HEK293 (cell line): ENCODE measurements around the gene DLX4.

Experiments used
- CTCF ChIA-PET: fragments of 350-600 bp; formaldehyde crosslinking; extraction: SDS; loops from one replicate; lab custom pipeline; 2021; ENCODE audit warnings: antibody characterized with exemption; lab: Yijun Ruan, JAX
- POLR2A ChIA-PET: fragments of 300-600 bp; formaldehyde crosslinking; extraction: SDS; loops from one replicate; lab custom pipeline; 2020; ENCODE audit warnings: antibody characterized with exemption, inconsistent platforms; lab: Yijun Ruan, JAX
- H3K27ac ChIP-seq: fragments of 200-500 bp; sonication (Bioruptor generic); 2 replicates; pipeline ENCODE4 v1.5.1; 2014; ENCODE audit warnings: low read depth, low read length, control low read depth, inconsistent platforms; ENCODE audit errors: extremely low read depth
- H3K36me3 ChIP-seq, 2 experiments: fragments of 200-500 bp in 1 of 2; sonication (Bioruptor generic) in 1 of 2; 1 replicate in 1 of 2; 2 replicates in 1 of 2; pipeline ENCODE4 v1.5.1; 2014 to 2017; ENCODE audit warnings: inconsistent platforms in 2 of 2, low read length in 2 of 2; ENCODE audit not compliant: control insufficient read depth in 2 of 2, insufficient read depth in 1 of 2
- H3K4me1 ChIP-seq: fragments of 200-500 bp; sonication (Bioruptor generic); 2 replicates; pipeline ENCODE4 v1.5.1; 2014; ENCODE audit warnings: mild to moderate bottlenecking, low read length, inconsistent platforms; ENCODE audit not compliant: control insufficient read depth, insufficient read depth
- H3K4me3 ChIP-seq: 2 replicates; pipeline ENCODE4 v1.5.1; 2011; ENCODE audit warnings: low read depth, mild to moderate bottlenecking, control low read depth, low read length, moderate library complexity
- H3K9me3 ChIP-seq: fragments of 200-500 bp; sonication (Bioruptor generic); 2 replicates; pipeline ENCODE4 v1.5.1; 2014; ENCODE audit warnings: low read depth, low read length, inconsistent platforms; ENCODE audit not compliant: control insufficient read depth, insufficient read depth
- GFI1B ChIP-seq: fragments of 450-650 bp; formaldehyde crosslinking; IDR thresholded peaks from 2 replicates; pipeline ENCODE4 v1.5.1; 2016; ENCODE audit warnings: missing biosample characterization, missing genetic modification characterization
- GLI4 ChIP-seq: fragments of 450-650 bp; formaldehyde crosslinking; IDR thresholded peaks from 2 replicates; pipeline ENCODE4 v1.5.1; 2016; ENCODE audit warnings: missing biosample characterization, missing genetic modification characterization
- GLIS2 ChIP-seq: fragments of 450-650 bp; formaldehyde crosslinking; IDR thresholded peaks from 2 replicates; pipeline ENCODE4 v1.5.1; 2016; ENCODE audit warnings: missing biosample characterization, missing genetic modification characterization
- PRDM1 ChIP-seq: fragments of 450-650 bp; formaldehyde crosslinking; IDR thresholded peaks from 2 replicates; pipeline ENCODE4; 2016; ENCODE audit warnings: missing biosample characterization, missing genetic modification characterization
- SCRT2 ChIP-seq: fragments of 450-650 bp; formaldehyde crosslinking; IDR thresholded peaks from 2 replicates; pipeline ENCODE4 v1.5.1; 2016; ENCODE audit warnings: missing biosample characterization, missing genetic modification characterization
- ZEB2 ChIP-seq: fragments of 450-650 bp; formaldehyde crosslinking; IDR thresholded peaks from 2 replicates; pipeline ENCODE4 v1.5.1; 2016; ENCODE audit warnings: missing biosample characterization, missing genetic modification characterization
- ZNF157 ChIP-seq: fragments of 450-650 bp; formaldehyde crosslinking; IDR thresholded peaks from 2 replicates; pipeline ENCODE4 v1.5.1; 2016; ENCODE audit warnings: missing biosample characterization, missing genetic modification characterization
- ZNF174 ChIP-seq: fragments of 450-650 bp; formaldehyde crosslinking; IDR thresholded peaks from 2 replicates; pipeline ENCODE4 v1.5.0; 2017; ENCODE audit warnings: missing biosample characterization, mild to moderate bottlenecking, missing genetic modification characterization
- ZNF23 ChIP-seq: fragments of 450-650 bp; formaldehyde crosslinking; IDR thresholded peaks from 2 replicates; pipeline ENCODE4 v1.5.1; 2016; ENCODE audit warnings: missing biosample characterization, missing genetic modification characterization, borderline replicate concordance
- ZNF24 ChIP-seq: fragments of 450-650 bp; formaldehyde crosslinking; IDR thresholded peaks from 2 replicates; pipeline ENCODE4 v1.5.1; 2016; ENCODE audit warnings: missing biosample characterization, missing genetic modification characterization
- ZNF544 ChIP-seq: fragments of 450-650 bp; formaldehyde crosslinking; IDR thresholded peaks from 2 replicates; pipeline ENCODE4 v1.5.0; 2017; ENCODE audit warnings: missing biosample characterization, missing genetic modification characterization
- ZNF701 ChIP-seq: fragments of 450-650 bp; formaldehyde crosslinking; IDR thresholded peaks from 2 replicates; pipeline ENCODE4 v1.5.1; 2016; ENCODE audit warnings: missing biosample characterization, missing genetic modification characterization
- TF ChIP-seq, protein P1 (sequence below): fragments of 450-650 bp; formaldehyde crosslinking; IDR thresholded peaks from 2 replicates; pipeline ENCODE4 v1.5.1; 2016; ENCODE audit warnings: missing biosample characterization, missing genetic modification characterization
- TF ChIP-seq, protein P2 (sequence below): sonication (generic); formaldehyde crosslinking; IDR thresholded peaks from 2 replicates; pipeline ENCODE4 v1.8.1; 2022; ENCODE audit warnings: mild to moderate bottlenecking, moderate library complexity, missing genetic modification reagents
- TF ChIP-seq, protein P3 (sequence below): fragments of 450-650 bp; formaldehyde crosslinking; IDR thresholded peaks from 2 replicates; pipeline ENCODE4 v1.5.1; 2016; ENCODE audit warnings: missing biosample characterization, missing genetic modification characterization
- TF ChIP-seq, protein P4 (sequence below): fragments of 450-650 bp; formaldehyde crosslinking; IDR thresholded peaks from 2 replicates; pipeline ENCODE4 v1.5.1; 2017; ENCODE audit warnings: missing biosample characterization, missing genetic modification characterization
- TF ChIP-seq, protein P5 (sequence below): fragments of 450-650 bp; formaldehyde crosslinking; IDR thresholded peaks from 2 replicates; pipeline ENCODE4 v1.5.1; 2016; ENCODE audit warnings: missing biosample characterization, missing genetic modification characterization
- TF ChIP-seq, protein P6 (sequence below): fragments of 450-650 bp; formaldehyde crosslinking; IDR thresholded peaks from 2 replicates; pipeline ENCODE4 v1.5.1; 2016; ENCODE audit warnings: missing biosample characterization, missing genetic modification characterization
- TF ChIP-seq, protein P7 (sequence below): fragments of 450-650 bp; formaldehyde crosslinking; IDR thresholded peaks from 2 replicates; pipeline ENCODE4 v1.5.1; 2017; ENCODE audit warnings: missing biosample characterization, missing genetic modification characterization

DLX4 gene

DNA sequence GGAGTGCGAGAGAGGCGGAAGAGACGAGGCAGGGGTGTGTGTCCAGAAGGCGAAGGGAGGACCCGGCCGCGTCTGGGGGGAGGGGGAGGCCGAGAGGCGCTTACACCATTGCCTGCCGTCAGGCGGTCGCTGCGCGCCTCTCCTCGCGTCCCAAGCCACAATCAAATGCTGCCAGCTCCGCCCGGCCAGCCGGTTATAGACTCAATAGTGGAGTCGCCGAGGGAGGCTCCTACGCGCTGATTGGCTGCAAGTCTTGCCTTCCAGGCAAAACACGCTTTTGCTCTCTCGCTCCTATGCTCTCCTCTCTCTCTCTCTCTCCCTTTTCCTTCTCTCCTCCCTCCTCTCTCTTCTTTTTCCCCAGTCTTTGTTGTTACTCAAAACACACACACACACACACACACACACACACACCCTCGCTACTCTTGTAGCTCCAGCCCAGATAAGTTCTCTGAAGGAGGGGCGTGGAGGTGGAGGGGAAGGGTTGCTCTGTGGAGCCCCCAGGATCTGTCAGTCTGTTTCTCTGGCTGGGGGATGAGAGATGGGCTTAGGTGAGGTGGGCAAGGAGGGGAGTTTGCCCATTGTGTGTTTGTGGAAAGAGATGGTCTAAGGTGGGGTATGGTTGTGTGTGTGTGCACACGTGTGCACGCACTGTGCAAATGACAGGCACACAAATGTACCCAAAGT is 26.2 kb downstream of the DLX4 start, which contains the start of gene DLX3 (continued):
- TF ChIP-seq, protein P1, sequence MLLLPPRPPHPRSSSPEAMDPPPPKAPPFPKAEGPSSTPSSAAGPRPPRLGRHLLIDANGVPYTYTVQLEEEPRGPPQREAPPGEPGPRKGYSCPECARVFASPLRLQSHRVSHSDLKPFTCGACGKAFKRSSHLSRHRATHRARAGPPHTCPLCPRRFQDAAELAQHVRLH: no peak
- no peak for TF ChIP-seq GLIS2 (tag by site-specific recombination)
- TF ChIP-seq ZNF24 (tag by site-specific recombination): no peak
- no peak for TF ChIP-seq ZNF544 (tag by site-specific recombination)
- no peak for TF ChIP-seq ZNF23 (tag by site-specific recombination)
- TF ChIP-seq, protein P2, sequence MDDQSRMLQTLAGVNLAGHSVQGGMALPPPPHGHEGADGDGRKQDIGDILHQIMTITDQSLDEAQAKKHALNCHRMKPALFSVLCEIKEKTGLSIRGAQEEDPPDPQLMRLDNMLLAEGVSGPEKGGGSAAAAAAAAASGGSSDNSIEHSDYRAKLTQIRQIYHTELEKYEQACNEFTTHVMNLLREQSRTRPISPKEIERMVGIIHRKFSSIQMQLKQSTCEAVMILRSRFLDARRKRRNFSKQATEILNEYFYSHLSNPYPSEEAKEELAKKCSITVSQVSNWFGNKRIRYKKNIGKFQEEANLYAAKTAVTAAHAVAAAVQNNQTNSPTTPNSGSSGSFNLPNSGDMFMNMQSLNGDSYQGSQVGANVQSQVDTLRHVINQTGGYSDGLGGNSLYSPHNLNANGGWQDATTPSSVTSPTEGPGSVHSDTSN (CRISPR knock-in tag): no peak
- no peak for TF ChIP-seq ZNF157 (tag by site-specific recombination)
- no peak for TF ChIP-seq ZNF701 (tag by site-specific recombination)
- TF ChIP-seq SCRT2: no peak
- no peak for TF ChIP-seq ZNF174

DNA sequence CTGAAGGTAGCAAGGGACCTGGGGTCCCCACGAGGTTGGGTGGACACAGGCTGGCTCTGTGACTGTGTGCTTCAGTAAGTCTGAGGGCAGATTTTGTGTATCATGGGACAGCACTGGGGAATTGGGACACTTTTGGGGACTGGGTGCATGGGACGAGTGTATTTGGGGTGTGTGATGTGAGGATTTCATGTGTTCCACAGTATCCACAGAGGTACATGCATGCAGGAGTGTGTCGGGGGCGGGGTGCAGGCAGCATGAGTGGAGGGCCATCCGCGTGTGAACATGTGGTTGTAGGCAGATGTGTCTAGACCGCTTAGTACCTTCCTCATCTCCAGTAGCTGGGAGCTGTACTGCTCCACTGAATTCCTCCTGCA is 27.1 kb downstream of the DLX4 start:
- TF ChIP-seq, protein P3, sequence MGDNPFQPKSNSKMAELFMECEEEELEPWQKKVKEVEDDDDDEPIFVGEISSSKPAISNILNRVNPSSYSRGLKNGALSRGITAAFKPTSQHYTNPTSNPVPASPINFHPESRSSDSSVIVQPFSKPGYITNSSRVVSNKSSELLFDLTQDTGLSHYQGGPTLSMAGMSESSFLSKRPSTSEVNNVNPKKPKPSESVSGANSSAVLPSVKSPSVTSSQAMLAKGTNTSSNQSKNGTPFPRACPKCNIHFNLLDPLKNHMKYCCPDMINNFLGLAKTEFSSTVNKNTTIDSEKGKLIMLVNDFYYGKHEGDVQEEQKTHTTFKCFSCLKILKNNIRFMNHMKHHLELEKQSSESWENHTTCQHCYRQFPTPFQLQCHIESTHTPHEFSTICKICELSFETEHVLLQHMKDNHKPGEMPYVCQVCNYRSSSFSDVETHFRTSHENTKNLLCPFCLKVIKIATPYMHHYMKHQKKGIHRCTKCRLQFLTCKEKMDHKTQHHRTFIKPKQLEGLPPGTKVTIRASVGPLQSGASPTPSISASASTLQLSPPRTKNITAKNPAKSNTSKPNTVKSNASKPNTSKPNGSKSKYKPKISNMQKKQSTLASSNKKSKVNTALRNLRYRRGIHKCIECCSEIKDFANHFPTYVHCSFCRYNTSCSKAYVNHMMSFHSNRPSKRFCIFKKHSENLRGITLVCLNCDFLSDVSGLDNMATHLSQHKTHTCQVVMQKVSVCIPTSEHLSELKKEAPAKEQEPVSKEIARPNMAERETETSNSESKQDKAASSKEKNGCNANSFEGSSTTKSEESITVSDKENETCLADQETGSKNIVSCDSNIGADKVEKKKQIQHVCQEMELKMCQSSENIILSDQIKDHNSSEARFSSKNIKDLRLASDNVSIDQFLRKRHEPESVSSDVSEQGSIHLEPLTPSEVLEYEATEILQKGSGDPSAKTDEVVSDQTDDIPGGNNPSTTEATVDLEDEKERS (tag by site-specific recombination): no peak
- TF ChIP-seq, protein P4, sequence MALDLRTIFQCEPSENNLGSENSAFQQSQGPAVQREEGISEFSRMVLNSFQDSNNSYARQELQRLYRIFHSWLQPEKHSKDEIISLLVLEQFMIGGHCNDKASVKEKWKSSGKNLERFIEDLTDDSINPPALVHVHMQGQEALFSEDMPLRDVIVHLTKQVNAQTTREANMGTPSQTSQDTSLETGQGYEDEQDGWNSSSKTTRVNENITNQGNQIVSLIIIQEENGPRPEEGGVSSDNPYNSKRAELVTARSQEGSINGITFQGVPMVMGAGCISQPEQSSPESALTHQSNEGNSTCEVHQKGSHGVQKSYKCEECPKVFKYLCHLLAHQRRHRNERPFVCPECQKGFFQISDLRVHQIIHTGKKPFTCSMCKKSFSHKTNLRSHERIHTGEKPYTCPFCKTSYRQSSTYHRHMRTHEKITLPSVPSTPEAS (tag by site-specific recombination): no peak
- TF ChIP-seq, protein P2 (CRISPR knock-in tag): no peak
- TF ChIP-seq, protein P5, sequence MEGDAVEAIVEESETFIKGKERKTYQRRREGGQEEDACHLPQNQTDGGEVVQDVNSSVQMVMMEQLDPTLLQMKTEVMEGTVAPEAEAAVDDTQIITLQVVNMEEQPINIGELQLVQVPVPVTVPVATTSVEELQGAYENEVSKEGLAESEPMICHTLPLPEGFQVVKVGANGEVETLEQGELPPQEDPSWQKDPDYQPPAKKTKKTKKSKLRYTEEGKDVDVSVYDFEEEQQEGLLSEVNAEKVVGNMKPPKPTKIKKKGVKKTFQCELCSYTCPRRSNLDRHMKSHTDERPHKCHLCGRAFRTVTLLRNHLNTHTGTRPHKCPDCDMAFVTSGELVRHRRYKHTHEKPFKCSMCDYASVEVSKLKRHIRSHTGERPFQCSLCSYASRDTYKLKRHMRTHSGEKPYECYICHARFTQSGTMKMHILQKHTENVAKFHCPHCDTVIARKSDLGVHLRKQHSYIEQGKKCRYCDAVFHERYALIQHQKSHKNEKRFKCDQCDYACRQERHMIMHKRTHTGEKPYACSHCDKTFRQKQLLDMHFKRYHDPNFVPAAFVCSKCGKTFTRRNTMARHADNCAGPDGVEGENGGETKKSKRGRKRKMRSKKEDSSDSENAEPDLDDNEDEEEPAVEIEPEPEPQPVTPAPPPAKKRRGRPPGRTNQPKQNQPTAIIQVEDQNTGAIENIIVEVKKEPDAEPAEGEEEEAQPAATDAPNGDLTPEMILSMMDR (tag by site-specific recombination): no peak
- TF ChIP-seq GFI1B (tag by site-specific recombination): no peak
- TF ChIP-seq GLI4 (tag by site-specific recombination): no peak
- TF ChIP-seq, protein P6, sequence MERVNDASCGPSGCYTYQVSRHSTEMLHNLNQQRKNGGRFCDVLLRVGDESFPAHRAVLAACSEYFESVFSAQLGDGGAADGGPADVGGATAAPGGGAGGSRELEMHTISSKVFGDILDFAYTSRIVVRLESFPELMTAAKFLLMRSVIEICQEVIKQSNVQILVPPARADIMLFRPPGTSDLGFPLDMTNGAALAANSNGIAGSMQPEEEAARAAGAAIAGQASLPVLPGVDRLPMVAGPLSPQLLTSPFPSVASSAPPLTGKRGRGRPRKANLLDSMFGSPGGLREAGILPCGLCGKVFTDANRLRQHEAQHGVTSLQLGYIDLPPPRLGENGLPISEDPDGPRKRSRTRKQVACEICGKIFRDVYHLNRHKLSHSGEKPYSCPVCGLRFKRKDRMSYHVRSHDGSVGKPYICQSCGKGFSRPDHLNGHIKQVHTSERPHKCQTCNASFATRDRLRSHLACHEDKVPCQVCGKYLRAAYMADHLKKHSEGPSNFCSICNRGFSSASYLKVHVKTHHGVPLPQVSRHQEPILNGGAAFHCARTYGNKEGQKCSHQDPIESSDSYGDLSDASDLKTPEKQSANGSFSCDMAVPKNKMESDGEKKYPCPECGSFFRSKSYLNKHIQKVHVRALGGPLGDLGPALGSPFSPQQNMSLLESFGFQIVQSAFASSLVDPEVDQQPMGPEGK (tag by site-specific recombination): no peak
- TF ChIP-seq, protein P7, sequence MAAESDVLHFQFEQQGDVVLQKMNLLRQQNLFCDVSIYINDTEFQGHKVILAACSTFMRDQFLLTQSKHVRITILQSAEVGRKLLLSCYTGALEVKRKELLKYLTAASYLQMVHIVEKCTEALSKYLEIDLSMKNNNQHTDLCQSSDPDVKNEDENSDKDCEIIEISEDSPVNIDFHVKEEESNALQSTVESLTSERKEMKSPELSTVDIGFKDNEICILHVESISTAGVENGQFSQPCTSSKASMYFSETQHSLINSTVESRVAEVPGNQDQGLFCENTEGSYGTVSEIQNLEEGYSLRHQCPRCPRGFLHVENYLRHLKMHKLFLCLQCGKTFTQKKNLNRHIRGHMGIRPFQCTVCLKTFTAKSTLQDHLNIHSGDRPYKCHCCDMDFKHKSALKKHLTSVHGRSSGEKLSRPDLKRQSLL: no peak
- no peak for TF ChIP-seq PRDM1 (tag by site-specific recombination)
- no peak for TF ChIP-seq ZEB2 (tag by site-specific recombination)
- Histone ChIP-seq H3K36me3 (no peaks in the 10 kb centered on the region), H3K4me1 (peaks cover 4% of the 10 kb centered on the region), H3K27ac (no peak overlapping the region), H3K4me3 (no peak overlapping the region), H3K9me3 (no peaks in the 10 kb centered on the region)
- CTCF ChIA-PET: interaction anchor here (0.6 to 9.8 kb wide), 56 partner anchors 8 to 560 kb away, joined by 3 to 526 read pairs (median 22); partner anchors contain the start of genes ITGA3, NXPH3, SLC35B1 and TAC4
- POLR2A ChIA-PET: interaction anchor here (1.0 to 2.7 kb wide), 5 partner anchors 20 to 135 kb away, joined by 4 to 17 read pairs (median 6); no protein-coding TSS in a partner anchor
